SK-N-SH (cell line): ENCODE measurements around the gene TPSG1. TPM values are rescaled to one million over a fixed set of nuclear protein-coding genes. Genes with fewer than 3 reads are reported as not detected.
"Not testable (repeated sequence)": the region's sequence is repeated elsewhere in the genome, so short reads cannot be mapped to it uniquely, and the experiment has no call there.

Experiments used
- CTCF ChIA-PET: fragments of 300-600, 350-600 bp; formaldehyde crosslinking; extraction: SDS; loops from one replicate; lab custom pipeline; 2021; lab: Yijun Ruan, JAX
- POLR2A ChIA-PET: fragments of 350-600 bp; sonication (Branson Sonifier 250); formaldehyde crosslinking; extraction: SDS; loops from one replicate; lab custom pipeline; 2020; ENCODE audit warnings: antibody characterized with exemption, inconsistent platforms; lab: Yijun Ruan, JAX
- DNase-seq: peaks from one replicate; pipeline ENCODE4 v3.0.0; 2012
- H2AFZ ChIP-seq: fragments of 200-600 bp; sonication (generic); 2 replicates; pipeline ENCODE4 v1.8.1; 2016; ENCODE audit warnings: antibody characterized with exemption, mild to moderate bottlenecking, low read depth
- H3F3A ChIP-seq: fragments of 200-600 bp; sonication (generic); replicated peaks from 2 replicates; pipeline ENCODE3; 2016; ENCODE audit warnings: antibody characterized with exemption, mild to moderate bottlenecking; ENCODE audit not compliant: insufficient read depth
- H3K27ac ChIP-seq, 2 experiments: fragments of 200-500 bp in 1 of 2; fragments of 200-600 bp in 1 of 2; sonication (Bioruptor generic) in 1 of 2; sonication (generic), shearing (Covaris generic) in 1 of 2; 2 replicates each; pipeline versions ENCODE4 v1.5.1 to v1.6.1; 2014 to 2016; ENCODE audit warnings: low read depth in 2 of 2, inconsistent platforms in 1 of 2, low read length in 1 of 2, mild to moderate bottlenecking in 1 of 2, mixed read lengths in 1 of 2
- H3K27me3 ChIP-seq: fragments of 200-600 bp; sonication (generic), shearing (Covaris generic); 2 replicates; pipeline ENCODE4 v1.6.1; 2016; ENCODE audit warnings: mixed run types; ENCODE audit not compliant: insufficient read depth
- H3K36me3 ChIP-seq, 2 experiments: fragments of 200-500 bp in 1 of 2; fragments of 200-600 bp in 1 of 2; sonication (Bioruptor generic) in 1 of 2; sonication (generic) in 1 of 2; replicated peaks in 1 of 2; 2 replicates each; pipeline versions ENCODE3 to v1.5.1; 2014 to 2016; ENCODE audit warnings: low read length in 1 of 2, mild to moderate bottlenecking in 1 of 2; ENCODE audit not compliant: insufficient read depth in 2 of 2, control insufficient read depth in 1 of 2
- H3K4me1 ChIP-seq, 2 experiments: fragments of 200-500 bp in 1 of 2; fragments of 200-600 bp in 1 of 2; sonication (Bioruptor generic) in 1 of 2; sonication (generic), shearing (Covaris generic) in 1 of 2; 2 replicates each; pipeline versions ENCODE4 v1.5.1 to v1.6.1; 2014 to 2016; ENCODE audit warnings: low read depth in 1 of 2, low read length in 1 of 2, mixed run types in 1 of 2; ENCODE audit not compliant: insufficient read depth in 2 of 2, control insufficient read depth in 1 of 2
- H3K4me2 ChIP-seq: fragments of 200-600 bp; sonication (generic), shearing (Covaris generic); 2 replicates; pipeline ENCODE4 v1.6.1; 2017; ENCODE audit warnings: mixed run types
- H3K4me3 ChIP-seq, 2 experiments: fragments of 200-500 bp in 1 of 2; fragments of 200-600 bp in 1 of 2; sonication (Bioruptor generic) in 1 of 2; sonication (generic), shearing (Covaris generic) in 1 of 2; 2 replicates each; pipeline versions ENCODE4 v1.5.1 to v1.8.1; 2014 to 2016; ENCODE audit warnings: low read depth in 2 of 2, inconsistent platforms in 1 of 2, low read length in 1 of 2, mild to moderate bottlenecking in 1 of 2, mixed read lengths in 1 of 2, moderate library complexity in 1 of 2
- H3K79me2 ChIP-seq: fragments of 200-600 bp; sonication (generic); 2 replicates; pipeline ENCODE4 v1.8.1; 2017; ENCODE audit warnings: mild to moderate bottlenecking; ENCODE audit not compliant: insufficient read depth
- H3K9ac ChIP-seq: fragments of 200-600 bp; sonication (generic); 2 replicates; pipeline ENCODE4 v1.6.1; 2017; ENCODE audit warnings: mixed run types
- H3K9me2 ChIP-seq: fragments of 200-600 bp; sonication (generic); 2 replicates; pipeline ENCODE4 v1.6.1; 2017; ENCODE audit warnings: mixed run types
- H3K9me3 ChIP-seq: fragments of 200-600 bp; sonication (generic); 2 replicates; pipeline ENCODE4 v1.6.1; 2017; ENCODE audit warnings: mixed run types, mild to moderate bottlenecking, moderate library complexity
- H4K20me1 ChIP-seq: fragments of 200-600 bp; sonication (generic); 2 replicates; pipeline ENCODE4 v1.6.1; 2017; ENCODE audit warnings: mild to moderate bottlenecking, mixed run types; ENCODE audit not compliant: insufficient read depth
- WGBS: methylation state at CpG from one replicate; pipeline ENCODE4 v1.1.6; 2017; ENCODE audit warnings: low lambda C conversion rate; 5-methylcytosine and 5-hydroxymethylcytosine counted together
- polyA plus RNA-seq, 3 experiments: library from polyadenylated mRNA; depleted of rRNA; stranded (reverse); fragments of >200 nt; gene quantifications; 2 replicates each; pipeline ENCODE4 v1.2.3, GENCODE V29; 2012

TPSG1 gene
- polyA plus RNA-seq, 1 of the 3 experiments (the other 2 are of a cell fraction), result not detected

- H3K9ac ChIP-seq, CTCF ChIA-PET, POLR2A ChIA-PET, DNase-seq, H3K4me3 ChIP-seq, H3K27ac ChIP-seq, H3K36me3 ChIP-seq, H3K9me2 ChIP-seq, H4K20me1 ChIP-seq, H3K9me3 ChIP-seq, H3K79me2 ChIP-seq, H3K4me1 ChIP-seq, H2AFZ ChIP-seq, H3K4me2 ChIP-seq: not testable (repeated sequence)
- Histone ChIP-seq H3K27me3 (peaks cover 39% of the 10 kb centered on the region), H3F3A (peaks cover 15% of the 10 kb centered on the region)
- 26% methylated on average over 6 of the region's 11 CpGs for WGBS
These were observed 18.3 kb upstream of the TPSG1 start for GRCh38 chr16:1243363-1243762.

- H3K9me3 ChIP-seq, H3K9ac ChIP-seq, H3K36me3 ChIP-seq, H3K9me2 ChIP-seq, DNase-seq, H3K27ac ChIP-seq, H3K4me3 ChIP-seq, H4K20me1 ChIP-seq, H3K79me2 ChIP-seq, H2AFZ ChIP-seq, CTCF ChIA-PET, POLR2A ChIA-PET, H3K4me2 ChIP-seq, H3K4me1 ChIP-seq, H3F3A ChIP-seq: not testable (repeated sequence)
- no CpG with 5 or more reads among the region's 15 CpGs for WGBS
- peaks cover 23% of the 10 kb centered on the region for H3K27me3 ChIP-seq
These were observed 16.0 kb upstream of the TPSG1 start for GRCh38 chr16:1241081-1241480.

GRCh38 chr16:1240436-1240835 is 15.4 kb upstream of the TPSG1 start, which contains the start of gene TPSAB1:
TSS of gene TPSAB1 (plus strand) at chr16:1240705. CDS start at chr16:1240939, 234 bp downstream.
- H3K4me2 ChIP-seq, H3K9me2 ChIP-seq, H3F3A ChIP-seq, H3K9me3 ChIP-seq, H3K4me3 ChIP-seq, H4K20me1 ChIP-seq, H3K9ac ChIP-seq, DNase-seq, H3K4me1 ChIP-seq, H3K79me2 ChIP-seq, H2AFZ ChIP-seq, H3K36me3 ChIP-seq, H3K27ac ChIP-seq, POLR2A ChIA-PET, CTCF ChIA-PET: not testable (repeated sequence)
- peaks cover 16% of the 10 kb centered on the region for H3K27me3 ChIP-seq
- WGBS, result 9% methylated on average over 6 of the region's 12 CpGs

- DNase-seq, H3K4me2 ChIP-seq, H3K9me2 ChIP-seq, H3K27ac ChIP-seq, H3K9me3 ChIP-seq, H3K27me3 ChIP-seq, H3K9ac ChIP-seq, H3K79me2 ChIP-seq, H3K4me3 ChIP-seq, H3K36me3 ChIP-seq, POLR2A ChIA-PET, H3F3A ChIP-seq, H2AFZ ChIP-seq, H3K4me1 ChIP-seq, CTCF ChIA-PET, H4K20me1 ChIP-seq: not testable (repeated sequence)
- WGBS, result 40% methylated on average over 8 of the region's 9 CpGs
These were observed 14.5 kb upstream of the TPSG1 start for GRCh38 chr16:1239575-1239974.

- not testable (repeated sequence) for H3F3A ChIP-seq, H4K20me1 ChIP-seq, H3K9me3 ChIP-seq, H3K27ac ChIP-seq, DNase-seq, H3K27me3 ChIP-seq, H3K9me2 ChIP-seq, H3K79me2 ChIP-seq, H3K9ac ChIP-seq, H3K36me3 ChIP-seq, H3K4me1 ChIP-seq
- WGBS, result 25% methylated on average over 8 of the region's 23 CpGs
- POLR2A ChIA-PET, result interaction anchor here (0.7 kb wide), 1 partner anchor 70 kb away, joined by 3 read pairs; the partner anchor contains the start of gene UBE2I
- CTCF ChIA-PET, result interaction anchor here (0.8 kb wide), 1 partner anchor 21 kb away, joined by 3 read pairs; no protein-coding TSS in a partner anchor
- peak overlapping the region; percentile 31 to 59; a peak in 3 of 4 replicates for H3K4me3 ChIP-seq
- H3K4me2 ChIP-seq, result peak overlapping the region; percentile 71
- peak overlapping the region; percentile 81; the same call in 1 of the 2 replicates for H2AFZ ChIP-seq
These were observed 13.8 kb upstream of the TPSG1 start for GRCh38 chr16:1238909-1239308.
